Measurements from ENCODE around the gene ALCAM. TPM values are rescaled to one million over a fixed set of nuclear protein-coding genes. Genes with fewer than 3 reads are reported as not detected.
A peak's percentile ranks its signal among the peaks of the same experiment; 100 is the strongest.

The ALCAM gene
- total and polyA plus RNA-seq, 2 of the 8 experiments (the other 6 are each of a cell fraction or from before 2014, with no cell fraction given) = 10.8 to 33.0 TPM

DNA sequence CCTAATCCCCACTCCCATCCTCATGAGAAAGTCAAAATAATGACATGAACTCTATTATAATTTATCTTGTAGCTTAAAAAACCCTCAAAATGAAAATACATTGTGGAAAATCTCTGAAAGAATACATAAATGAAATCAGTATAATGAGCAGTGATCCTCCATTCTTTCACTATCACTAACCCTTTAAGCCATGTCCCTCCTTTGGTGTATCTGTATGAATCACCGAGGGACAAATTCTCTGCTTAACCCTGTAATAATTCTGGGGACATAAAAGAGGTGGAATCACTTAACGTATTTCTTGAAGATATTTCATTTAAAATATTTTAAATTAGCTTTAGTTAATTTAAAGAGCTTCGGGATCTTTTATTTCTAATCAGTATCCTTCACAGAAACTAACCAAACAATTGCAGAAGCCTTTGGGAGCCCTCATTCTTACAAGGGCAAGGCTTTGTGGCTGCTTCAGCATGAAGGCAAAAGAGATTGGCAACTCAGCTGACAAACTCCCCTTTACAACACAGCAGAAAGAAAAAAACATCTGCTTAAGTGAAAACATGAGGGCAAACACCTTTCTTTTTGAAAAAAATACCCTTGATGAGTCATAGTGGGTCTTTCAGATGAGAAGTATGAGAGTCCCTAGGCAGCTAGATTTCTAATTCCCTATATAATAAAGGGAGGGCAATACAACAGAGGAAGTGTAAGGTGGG lies 44.0 kb upstream of the ALCAM start:
- Histone ChIP-seq H3K27ac (ENCODE audit: low read depth, low read length) (no peak overlapping the region), H3K79me2 (ENCODE audit: control insufficient read depth in 1 of 2, insufficient read depth in 2 of 2, low read length in 2 of 2) (no peaks in the 10 kb centered on the region), H3K4ac (replicated peaks; ENCODE audit: insufficient read length, low read depth, low read length) (no peak overlapping the region), H3K18ac (ENCODE audit: extremely low read depth, low read length) (no peak overlapping the region), H2BK5ac (ENCODE audit: low read depth, low read length) (no peak overlapping the region), H3K4me1 (replicated peaks in 1 of 4; ENCODE audit: control insufficient read depth in 3 of 4, insufficient read depth in 4 of 4, low read length in 3 of 4) (no peaks in the 10 kb centered on the region), H3K9ac (replicated peaks in 1 of 4; ENCODE audit: extremely low read depth in 1 of 4, low read depth in 3 of 4, low read length in 3 of 4) (no peak overlapping the region), H4K8ac (ENCODE audit: extremely low read depth, insufficient read depth, low read length) (no peak overlapping the region), H2BK120ac (replicated peaks; ENCODE audit: low read depth, low read length) (no peak overlapping the region), H3K14ac (ENCODE audit: insufficient read length) (no peak overlapping the region), H2BK15ac (ENCODE audit: low read length) (no peak overlapping the region), H3K27me3 (replicated peaks in 1 of 4; ENCODE audit: control insufficient read depth in 3 of 4, extremely low read depth in 1 of 4, insufficient read depth in 3 of 4, low read length in 3 of 4) (no peaks in the 10 kb centered on the region), H3K36me3 (ENCODE audit: control insufficient read depth in 2 of 4, insufficient read depth in 4 of 4, low read length in 3 of 4) (no peaks in the 10 kb centered on the region), H2BK12ac (ENCODE audit: low read depth, low read length) (no peak overlapping the region), H4K20me1 (replicated peaks in 1 of 2; ENCODE audit: control insufficient read depth in 1 of 2, insufficient read depth in 2 of 2, low read length in 2 of 2) (no peaks in the 10 kb centered on the region), H3K9me3 (ENCODE audit: insufficient read depth in 2 of 2, low read depth in 1 of 2, low read length in 1 of 2) (no peaks in the 10 kb centered on the region), H4K91ac (replicated peaks; ENCODE audit: insufficient read length, low read length) (no peak overlapping the region), H4K5ac (ENCODE audit: insufficient read length, low read depth, low read length) (no peak overlapping the region), H2AFZ (ENCODE audit: low read length) (0 out of 2 replicates have a peak overlapping the region, but pooled peaks have one; percentile 31), H2BK20ac (ENCODE audit: low read length) (no peak overlapping the region), H3K4me3 (ENCODE audit: extremely low read depth in 1 of 4, insufficient read depth in 2 of 4, low read depth in 3 of 4, low read length in 4 of 4) (no peak overlapping the region), H3K79me1 (ENCODE audit: low read depth, low read length) (no peaks in the 10 kb centered on the region), H3K4me2 (ENCODE audit: insufficient read depth in 1 of 2, low read depth in 2 of 2, low read length in 2 of 2) (no peak overlapping the region), H3K56ac (replicated peaks; ENCODE audit: insufficient read length, low read depth, low read length) (no peak overlapping the region), H3K23me2 (ENCODE audit: low read depth, low read length) (no peaks in the 10 kb centered on the region), H2AK5ac (ENCODE audit: low read depth, low read length) (no peak overlapping the region), H3K23ac (ENCODE audit: insufficient read length) (no peak overlapping the region)
- DNase-seq (ENCODE audit: low read depth in 1 of 2, low spot score in 2 of 2) = no peak
- POLR2A ChIA-PET (ENCODE audit: partially characterized antibody) = no interaction called here
- CTCF ChIA-PET (ENCODE audit: partially characterized antibody) = interaction anchor here (0.6 kb wide), 1 partner anchor 31 kb away, joined by 3 read pairs; no protein-coding TSS in a partner anchor
- no peak for FAIRE-seq
- TF ChIP-seq, protein P1, sequence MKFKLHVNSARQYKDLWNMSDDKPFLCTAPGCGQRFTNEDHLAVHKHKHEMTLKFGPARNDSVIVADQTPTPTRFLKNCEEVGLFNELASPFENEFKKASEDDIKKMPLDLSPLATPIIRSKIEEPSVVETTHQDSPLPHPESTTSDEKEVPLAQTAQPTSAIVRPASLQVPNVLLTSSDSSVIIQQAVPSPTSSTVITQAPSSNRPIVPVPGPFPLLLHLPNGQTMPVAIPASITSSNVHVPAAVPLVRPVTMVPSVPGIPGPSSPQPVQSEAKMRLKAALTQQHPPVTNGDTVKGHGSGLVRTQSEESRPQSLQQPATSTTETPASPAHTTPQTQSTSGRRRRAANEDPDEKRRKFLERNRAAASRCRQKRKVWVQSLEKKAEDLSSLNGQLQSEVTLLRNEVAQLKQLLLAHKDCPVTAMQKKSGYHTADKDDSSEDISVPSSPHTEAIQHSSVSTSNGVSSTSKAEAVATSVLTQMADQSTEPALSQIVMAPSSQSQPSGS (IDR thresholded peaks at IDR 0.05; ENCODE audit: low read length) = no peak
- TF ChIP-seq YY1 (IDR thresholded peaks at IDR 0.05; ENCODE audit: low read depth, low read length) = no peak
- TF ChIP-seq RAD21 (IDR thresholded peaks at IDR 0.05 in 1 of 2, conservative IDR thresholded peaks at IDR 0.05 in 1 of 2; ENCODE audit: low read depth in 2 of 2, low read length in 2 of 2) = no peak
- TF ChIP-seq HDAC6 (IDR thresholded peaks at IDR 0.05; ENCODE audit: low read depth, low read length) = no peak
- no peak for TF ChIP-seq GABPA (IDR thresholded peaks at IDR 0.05; ENCODE audit: borderline replicate concordance, insufficient read depth, low read length)
- no peak for TF ChIP-seq SIRT6 (IDR thresholded peaks at IDR 0.05; ENCODE audit: low read length)
- no peak for TF ChIP-seq ZNF274 (IDR thresholded peaks at IDR 0.05; ENCODE audit: borderline replicate concordance, extremely low read depth, low read length)
- no peak for TF ChIP-seq MAFK (IDR thresholded peaks at IDR 0.05; ENCODE audit: low read depth, low read length)
- 82% methylated on average over 3 of the region's 3 CpGs; no CpG with 5 or more reads in 1 of the 2 experiments for WGBS, 2 experiments (ENCODE audit: extremely low coverage in 1 of 2, insufficient coverage in 1 of 2, insufficient read length in 1 of 2, insufficient replicate concordance in 2 of 2, low coverage in 1 of 2, low lambda C conversion rate in 2 of 2, missing lambda C conversion rate in 1 of 2)

Measured in H1 (cell line).